Measurements from ENCODE around the gene LHFPL5. TPM values are rescaled to one million over a fixed set of nuclear protein-coding genes. Genes with fewer than 3 reads are reported as not detected.
A peak's percentile ranks its signal among the peaks of the same experiment; 100 is the strongest.

The LHFPL5 gene
- total RNA-seq, 1 experiment from 2014 or later = not detected

DNA sequence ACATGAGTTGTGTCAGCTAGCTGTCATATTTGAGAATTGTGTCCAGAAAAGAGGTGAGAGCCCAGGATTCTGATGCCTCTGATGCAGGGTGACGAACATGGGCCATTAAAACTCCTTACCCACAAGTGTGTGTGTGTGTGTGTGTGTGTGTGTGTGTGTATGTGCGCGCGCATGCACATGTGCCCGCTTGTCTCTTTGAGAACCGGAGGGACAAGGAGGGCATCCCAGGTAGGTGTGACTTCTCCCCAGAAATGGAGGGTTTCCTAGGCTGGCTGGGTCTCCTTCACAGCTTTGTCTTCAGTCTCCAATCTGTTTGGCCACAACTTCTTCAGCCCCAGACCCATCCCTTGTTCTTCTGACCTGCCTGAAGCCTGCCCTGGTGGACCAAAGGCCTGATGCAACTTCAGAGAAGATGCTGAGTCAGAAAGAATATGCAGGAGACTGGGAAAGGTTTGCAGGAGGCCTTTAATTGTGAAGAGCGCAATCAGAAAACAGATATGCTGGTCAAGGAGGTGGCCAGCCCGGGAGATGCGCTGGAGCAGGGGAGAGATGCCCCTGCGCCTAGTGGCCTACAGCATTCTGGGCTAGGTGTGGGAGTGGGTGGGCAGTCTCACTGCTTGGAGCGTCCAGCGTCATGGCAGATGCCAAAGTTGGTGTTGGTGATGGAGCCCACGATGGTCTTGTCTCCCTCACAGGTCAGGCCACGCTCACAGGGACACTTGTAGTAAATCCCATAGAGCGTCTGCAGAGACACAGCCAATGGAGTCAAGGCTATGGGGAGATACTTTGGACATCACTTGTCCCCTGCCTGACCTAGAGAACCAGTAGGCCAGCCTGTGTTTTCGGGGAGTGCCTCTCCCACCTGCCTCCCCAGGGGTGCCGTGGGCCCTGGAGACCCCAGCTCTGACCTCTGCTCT is 10.4 kb upstream of the LHFPL5 start:
- no peak for DNase-seq (ENCODE audit: low spot score)

DNA sequence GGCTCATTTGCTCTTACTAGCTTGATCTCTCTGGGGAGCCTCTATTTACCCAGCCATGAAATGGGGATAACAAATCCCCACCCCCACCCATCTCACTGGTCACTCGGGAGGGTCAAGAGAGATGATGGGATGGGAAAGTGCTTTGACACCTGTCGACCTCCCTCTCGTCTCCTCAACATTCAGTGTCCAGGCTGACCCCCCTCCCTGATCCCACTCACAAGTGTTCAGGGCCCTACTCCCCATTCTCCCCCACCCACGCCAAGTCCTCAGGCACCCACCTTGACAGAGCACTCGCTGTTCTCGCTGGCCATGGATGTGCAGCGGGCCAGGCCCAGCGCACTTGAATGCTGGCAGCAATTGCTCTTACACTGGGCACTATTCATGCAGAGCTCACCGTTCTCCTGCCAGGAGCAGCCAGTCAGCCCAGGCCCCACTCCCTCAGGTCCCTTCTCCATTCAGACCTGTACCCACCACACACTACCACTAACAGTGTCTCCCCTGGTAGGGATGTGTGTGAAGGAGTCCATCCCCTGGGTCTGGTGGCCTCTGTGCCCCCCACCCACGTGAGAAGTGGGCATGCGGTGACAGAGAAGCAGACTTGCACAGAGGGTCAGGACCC is 9.6 kb upstream of the LHFPL5 start:
- no peak for DNase-seq (ENCODE audit: low spot score)

DNA sequence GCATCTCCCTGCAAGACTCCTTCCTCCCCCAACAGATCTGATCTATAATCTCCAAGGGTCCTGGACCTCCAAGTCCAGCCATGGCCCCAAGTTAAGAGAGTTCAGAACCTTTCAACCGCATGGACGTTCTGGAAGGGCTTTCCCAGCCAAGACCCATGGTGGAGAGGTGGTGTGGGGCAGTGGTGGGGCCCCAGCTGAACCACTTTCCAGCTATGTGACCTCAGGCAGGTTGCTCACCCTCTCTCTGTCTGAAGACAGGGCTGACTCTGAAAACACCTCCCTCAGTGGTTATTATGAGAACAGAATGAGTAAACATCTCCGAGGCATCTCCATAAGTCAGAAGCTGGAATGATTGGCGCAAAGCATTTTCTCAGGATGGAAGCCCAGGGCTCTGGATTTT is 8.9 kb upstream of the LHFPL5 start:
- no peak for DNase-seq (ENCODE audit: low spot score)

DNA sequence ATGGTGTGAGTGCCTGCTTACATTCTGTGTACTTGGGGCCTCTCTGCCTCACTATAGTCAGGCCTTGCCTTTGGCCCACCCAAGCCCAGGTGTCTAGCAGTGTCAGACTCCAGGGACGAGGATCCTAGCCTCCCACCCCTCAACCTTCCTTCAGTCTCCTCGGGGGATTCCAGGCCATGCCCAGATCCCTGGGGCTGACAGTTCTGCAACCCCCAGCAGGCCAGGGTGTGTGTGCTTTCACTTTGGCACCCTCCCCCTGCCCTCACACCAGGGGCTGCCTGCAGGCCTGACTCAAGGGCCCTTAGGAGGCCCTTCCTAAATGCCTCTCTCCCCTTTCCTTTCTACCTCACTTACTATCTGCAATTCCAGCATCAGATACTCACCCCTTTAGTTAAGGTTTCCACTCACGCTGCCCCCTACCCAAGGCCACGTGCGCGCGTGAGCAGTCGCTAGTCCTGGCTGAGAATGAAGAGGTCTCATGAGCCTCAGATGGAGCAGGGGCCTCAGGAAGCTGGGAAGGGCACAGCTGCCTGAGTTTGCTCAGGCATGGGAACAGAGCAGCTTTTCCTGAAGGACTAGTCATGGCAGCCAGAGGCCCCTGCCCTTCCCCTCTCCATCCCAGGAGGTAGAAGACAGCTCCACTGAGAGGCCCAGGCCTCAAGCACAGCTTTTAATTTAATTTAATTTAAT is 7.2 kb upstream of the LHFPL5 start:
- DNase-seq (ENCODE audit: low spot score) = no peak

DNA sequence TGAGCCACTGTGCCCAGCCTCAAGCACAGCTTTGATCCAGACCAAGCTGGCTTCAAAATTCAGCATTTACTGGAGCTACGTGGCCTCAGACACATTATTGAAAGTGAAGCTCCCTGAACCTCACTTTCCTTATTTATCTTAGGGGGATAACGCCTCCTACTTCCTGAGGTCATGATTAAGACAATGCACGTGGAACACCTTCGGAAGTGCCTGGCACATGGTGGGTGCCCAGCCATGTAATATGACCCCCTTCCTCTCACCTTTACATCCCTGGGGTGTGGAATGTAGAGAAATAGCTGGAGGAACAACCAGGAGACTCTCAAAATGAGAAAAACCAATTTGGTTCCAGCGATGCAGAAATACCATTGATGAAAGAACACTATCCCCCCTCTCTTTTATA is 6.4 kb upstream of the LHFPL5 start:
- no peak for DNase-seq (ENCODE audit: low spot score)

DNA sequence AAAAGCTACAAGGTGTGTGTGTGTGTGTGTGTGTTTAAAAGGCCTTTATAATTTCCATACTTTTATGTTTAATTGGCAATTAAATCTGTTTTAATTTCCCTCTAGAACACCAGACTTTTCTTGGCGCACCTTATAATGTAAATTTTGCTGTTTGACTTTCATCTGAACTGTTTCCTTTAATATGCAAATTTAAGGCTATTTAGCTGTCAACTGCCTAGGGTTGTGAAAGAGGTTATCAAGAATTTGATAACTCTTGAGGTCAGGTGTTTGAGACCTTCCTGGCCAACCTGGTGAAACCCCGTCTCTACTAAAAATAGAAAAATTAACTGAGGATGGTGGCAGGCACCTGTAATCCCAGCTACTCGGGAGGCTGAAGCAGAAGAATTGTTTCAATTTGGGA is 4.0 kb upstream of the LHFPL5 start:
- DNase-seq (ENCODE audit: low spot score) = no peak

DNA sequence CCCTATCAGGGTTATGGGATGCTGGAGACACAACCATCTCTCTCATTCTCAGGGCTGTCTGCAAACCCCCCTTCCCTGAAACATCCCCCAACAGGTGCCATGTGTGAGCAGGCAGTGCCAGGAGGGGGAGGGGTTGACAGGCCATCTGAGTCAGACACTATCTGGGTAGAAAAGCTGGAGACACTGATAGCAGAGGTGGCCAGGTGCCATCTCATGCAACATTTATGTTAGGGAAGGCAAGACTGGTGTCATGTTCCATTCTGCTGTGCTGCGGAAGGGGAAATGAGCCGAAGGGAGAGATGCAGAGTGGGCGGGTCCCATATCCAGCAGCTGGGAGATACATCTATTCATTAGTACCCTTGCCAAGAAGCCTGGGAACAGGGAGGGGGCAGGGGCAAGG is 3.5 kb downstream of the LHFPL5 start:
- no peak for DNase-seq (ENCODE audit: low spot score)

DNA sequence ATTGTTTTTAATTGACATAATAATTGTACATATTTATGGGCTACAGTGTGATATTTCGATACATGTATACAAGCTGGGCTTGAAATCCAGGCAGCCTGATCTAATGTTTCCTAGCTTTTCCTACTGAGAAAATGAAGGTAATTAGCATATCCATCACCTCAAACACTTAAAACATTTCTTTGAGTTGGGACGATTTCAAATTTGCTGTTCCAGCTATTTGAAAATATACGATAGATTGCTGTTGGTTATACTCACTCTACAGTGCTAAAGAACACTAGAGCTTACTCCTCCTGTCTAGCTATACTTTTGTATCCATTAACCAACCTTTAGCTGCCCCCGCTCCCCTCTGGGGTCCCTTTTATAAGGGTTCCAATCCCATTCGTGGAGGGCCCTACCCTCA is 4.7 kb downstream of the LHFPL5 start:
- DNase-seq (ENCODE audit: low spot score) = no peak

DNA sequence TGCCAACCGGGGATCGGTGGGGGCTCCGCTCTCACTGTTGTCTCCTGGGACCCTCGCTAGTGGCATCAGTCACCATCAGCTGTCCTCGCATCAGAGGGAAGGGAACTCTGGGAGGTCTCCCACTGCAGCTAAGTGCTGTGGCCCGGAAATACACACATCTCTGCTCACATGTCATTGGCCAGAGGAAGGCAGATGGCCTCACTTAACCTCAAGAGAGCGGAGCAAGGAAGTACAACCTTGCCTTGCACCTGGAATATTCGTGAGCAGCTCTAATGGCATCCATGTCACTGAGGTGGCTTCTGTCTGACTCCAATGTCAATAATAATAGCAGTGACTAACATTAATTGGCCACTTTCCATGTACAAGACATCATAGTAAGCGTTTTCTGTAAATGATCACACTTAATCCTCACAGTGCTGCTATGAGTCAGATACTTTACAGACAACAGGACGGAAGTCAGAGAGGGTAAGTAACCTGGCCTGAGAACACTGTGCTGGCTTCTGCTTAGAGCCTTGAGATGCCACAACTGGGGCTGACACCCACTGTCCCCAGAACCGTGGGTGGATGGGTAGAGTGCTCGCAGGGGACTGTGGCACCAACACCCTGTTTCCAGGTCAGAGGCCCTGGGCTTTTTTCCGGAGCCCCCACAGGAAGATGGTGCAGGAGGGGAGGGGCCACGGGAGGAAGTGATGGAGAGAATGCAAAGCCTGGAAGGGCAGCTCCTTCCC is 6.0 kb downstream of the LHFPL5 start:
- peak; percentile 85 for DNase-seq (ENCODE audit: low spot score)

DNA sequence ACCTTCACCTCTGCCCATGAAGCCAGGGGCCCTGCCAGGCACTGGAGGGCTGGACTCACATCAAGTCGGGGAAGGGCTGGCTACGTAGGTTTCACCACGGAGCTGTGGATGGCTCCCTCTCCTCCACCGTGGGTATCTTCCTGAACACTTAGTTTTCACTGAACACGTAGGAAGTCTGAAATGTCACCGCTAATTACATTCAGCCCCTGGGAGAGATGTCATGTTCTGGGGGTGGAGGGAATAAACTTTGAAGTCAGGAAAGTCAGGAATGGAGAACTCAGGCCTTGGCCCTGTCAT is 6.5 kb downstream of the LHFPL5 start:
- no peak for DNase-seq (ENCODE audit: low spot score)

DNA sequence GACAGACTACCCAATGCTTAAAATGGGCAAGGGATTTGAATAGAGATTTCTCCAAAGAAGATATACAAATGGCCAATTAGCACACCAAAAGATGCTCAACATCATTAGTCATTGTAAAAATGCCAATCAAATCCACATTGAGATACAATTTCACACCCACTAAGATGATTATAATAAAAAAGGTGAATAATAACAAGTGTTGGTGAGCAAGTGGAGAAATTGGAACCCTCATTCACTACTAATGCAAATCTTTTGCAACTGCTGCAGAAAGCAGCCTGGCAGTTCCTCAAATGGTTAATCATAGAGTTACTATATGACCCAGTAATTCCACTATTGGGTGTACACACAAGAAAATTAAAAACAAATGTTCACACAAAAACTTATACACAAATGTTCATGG is 12.4 kb downstream of the LHFPL5 start:
- no peak for DNase-seq (ENCODE audit: low spot score)

DNA sequence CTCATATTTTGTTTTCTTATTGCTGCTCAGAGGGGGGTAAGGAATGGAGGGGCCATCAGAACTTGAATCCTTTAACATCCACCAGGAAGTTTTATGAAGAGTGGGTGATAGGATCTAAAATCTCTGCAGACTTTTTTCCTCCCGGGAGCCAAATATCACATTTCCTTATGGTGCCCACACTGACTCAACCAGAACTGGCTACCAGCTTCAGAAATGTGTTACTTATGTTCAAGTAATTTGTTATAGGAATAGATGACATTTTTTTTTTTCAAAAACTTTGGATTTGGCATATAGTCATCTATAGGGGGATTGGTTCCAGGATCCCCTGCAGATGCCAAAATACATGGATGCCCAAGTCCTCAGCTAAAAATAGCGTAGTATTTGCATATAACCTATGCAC is 18.4 kb downstream of the LHFPL5 start:
- no peak for DNase-seq (ENCODE audit: low spot score)

DNA sequence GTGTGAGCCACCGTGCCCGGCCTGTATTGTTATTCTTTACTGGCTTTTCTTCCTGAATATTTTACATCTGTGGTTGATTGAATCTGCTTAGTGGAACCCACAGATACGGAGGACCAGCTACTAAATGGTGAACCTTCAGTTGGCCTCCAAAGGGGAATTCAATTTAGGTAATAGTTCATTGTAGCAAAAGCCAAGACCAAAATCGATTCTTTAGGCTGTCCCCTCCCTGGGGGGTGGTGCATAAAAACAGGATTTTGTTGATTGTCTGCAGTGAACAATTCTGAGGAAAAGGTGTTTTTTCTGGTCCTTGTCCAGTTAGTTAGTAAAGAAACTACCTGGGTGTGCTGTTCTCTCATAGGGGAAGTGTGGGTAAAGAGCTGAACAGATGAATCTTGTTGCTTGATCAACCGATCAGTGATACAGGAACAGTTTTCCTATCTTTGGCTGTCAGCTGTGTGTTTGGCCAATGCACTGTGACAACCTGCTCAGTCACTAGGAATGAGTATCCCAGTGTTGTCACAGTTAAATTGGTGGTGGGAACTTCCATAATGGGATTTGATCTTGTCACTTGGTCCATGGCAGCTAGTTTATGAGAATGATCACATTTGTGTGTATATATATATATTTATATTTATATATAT is 19.5 kb downstream of the LHFPL5 start:
- DNase-seq (ENCODE audit: low spot score) = no peak

DNA sequence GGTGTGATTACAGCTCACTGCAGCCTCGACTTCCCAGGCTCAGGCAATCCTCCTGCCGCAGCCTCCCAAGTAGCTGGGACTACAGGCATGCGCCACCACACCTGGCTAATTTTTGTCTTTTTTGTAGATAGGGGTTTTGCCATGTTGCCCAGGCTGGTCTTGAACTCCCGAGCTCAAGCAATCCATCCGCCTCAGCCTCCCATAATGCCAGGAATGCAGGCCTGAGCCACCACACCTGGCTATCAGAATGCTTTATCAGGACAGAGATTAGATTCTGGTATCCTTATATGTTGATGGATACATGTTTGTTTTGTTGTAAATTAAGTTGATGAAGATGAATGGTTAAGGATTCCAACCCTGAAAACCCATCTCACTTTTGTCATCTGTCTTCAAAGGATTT is 24.2 kb downstream of the LHFPL5 start:
- DNase-seq (ENCODE audit: low spot score) = no peak

DNA sequence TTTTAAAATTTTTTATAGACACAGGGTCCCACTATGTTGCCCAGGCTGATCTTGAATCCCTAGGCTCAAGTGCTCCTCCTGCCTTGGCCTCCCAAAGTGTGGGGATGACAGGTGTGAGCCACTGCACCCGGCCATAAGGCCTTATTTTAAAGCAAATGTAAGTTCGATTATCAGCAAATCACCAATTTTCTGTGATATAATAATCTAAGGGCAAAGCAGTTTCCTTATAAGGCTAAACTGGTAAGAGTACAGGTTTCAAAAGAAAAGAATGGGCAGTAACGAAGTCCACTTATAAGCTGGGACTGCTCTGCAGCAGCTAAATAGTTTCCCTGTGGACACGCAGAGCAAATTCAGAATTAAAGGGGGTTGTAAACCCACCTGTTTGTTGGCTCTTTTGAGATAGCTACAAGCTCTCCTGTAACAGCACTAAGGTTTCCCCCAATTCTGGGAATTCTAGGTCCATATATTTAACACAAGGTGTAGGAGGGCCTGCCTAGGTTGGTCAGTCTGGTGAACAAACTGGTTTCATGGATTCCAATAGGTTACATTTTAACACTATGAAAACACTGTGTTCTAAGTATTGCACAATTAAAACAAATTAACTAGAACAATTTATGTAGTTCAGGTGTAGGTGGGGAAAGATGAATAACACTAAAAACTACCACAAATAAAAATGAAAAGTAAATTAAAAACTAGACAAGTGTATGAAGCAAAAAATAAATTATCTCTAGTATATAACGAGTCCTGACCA is 26.3 kb downstream of the LHFPL5 start:
- DNase-seq (ENCODE audit: low spot score) = no peak

DNA sequence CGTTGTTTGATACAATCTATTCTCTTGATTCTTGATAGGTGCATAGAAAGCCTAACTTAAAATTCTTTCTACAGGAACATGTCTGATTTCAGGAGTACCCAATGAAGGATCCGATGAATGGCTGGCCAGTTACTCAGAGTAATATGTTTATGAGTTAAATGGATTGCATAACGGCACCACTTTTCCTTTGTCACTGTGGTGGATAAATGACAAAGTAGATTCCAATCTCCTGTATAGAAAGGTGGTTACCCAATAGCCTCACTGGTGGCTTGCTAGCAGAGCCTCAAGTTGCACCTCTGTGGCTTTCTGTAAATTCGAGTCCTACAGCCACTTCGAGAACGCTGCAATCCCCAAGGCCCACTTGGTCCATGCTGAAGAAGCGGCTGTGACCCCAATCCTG is 28.4 kb downstream of the LHFPL5 start:
- no peak for DNase-seq (ENCODE audit: low spot score)

DNA sequence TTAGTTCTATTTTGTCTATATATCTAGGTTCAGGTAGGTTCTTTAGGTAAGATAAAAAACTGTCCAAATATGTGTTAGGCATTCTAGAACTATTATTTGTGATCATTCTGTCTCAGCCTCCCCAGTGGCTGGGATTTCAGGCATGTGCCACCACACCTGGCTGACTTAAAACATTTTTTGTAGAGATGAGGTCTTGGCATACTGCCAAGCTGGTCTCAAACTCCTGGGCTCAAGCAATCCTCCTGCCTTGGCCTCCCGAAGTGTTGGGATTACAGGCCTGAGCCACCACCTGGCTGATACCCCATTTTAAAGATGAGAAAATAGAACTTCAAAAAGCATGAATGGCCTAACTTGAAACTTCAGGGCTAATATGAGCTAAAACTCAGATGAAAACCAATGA is 33.9 kb downstream of the LHFPL5 start:
- DNase-seq (ENCODE audit: low spot score) = no peak

DNA sequence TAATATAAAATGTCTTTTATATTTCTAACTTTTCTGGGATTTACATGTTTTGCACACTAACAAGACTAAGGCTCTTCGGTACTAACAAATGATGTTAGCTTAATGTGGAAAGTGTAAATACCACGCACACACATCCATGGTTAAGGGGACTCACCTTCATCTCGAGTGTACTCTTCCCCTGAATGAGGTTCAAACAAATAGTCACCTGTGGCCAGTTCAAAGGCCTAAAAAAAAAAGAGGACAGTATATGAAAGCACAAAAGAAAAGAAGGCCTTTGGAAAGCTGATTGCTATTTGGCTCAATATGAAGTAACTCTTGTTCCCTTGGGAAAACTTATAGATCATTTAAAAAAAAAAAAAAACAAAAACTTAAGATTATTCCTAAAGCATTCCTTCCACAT is 37.2 kb downstream of the LHFPL5 start:
- DNase-seq (ENCODE audit: low spot score) = no peak

DNA sequence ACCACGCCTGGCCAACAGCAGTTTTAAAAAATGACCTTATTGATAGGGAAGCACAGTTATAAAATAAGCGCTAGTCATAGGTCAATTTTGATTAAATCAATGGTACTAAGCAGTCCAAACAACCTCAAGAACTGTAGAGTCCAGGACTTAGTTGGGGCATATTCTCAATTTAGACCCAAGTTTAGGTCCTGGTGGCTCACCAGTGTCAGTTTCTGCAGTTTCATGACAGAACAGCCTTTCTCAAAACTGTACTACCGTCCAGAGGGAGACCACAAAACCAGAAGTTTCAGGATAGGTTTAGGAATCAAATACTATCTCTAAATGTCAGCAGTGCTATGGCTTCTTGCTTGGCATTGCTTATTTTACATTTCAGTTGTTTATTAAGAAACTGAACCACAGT is 39.1 kb downstream of the LHFPL5 start:
- no peak for DNase-seq (ENCODE audit: low spot score)

DNA sequence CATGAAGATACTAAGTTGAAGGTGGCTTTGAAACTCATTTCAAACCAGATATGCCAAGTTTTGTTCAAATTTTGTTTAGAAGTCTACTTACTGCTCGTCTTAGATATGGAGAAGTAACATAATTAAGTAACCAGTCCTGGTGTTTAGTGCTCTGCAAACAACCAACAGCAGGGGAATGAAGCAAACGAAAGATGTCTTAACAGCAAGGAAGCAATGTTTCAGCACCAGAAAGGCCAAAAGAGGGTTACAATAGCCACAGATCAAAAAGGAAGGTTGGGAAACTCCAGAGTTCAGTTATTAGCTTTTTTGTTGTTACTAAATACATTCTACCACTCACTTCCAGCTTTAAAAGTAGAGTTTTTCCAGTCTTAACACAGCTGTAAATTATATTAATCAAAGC is 45.1 kb downstream of the LHFPL5 start:
- DNase-seq (ENCODE audit: low spot score) = no peak

DNA sequence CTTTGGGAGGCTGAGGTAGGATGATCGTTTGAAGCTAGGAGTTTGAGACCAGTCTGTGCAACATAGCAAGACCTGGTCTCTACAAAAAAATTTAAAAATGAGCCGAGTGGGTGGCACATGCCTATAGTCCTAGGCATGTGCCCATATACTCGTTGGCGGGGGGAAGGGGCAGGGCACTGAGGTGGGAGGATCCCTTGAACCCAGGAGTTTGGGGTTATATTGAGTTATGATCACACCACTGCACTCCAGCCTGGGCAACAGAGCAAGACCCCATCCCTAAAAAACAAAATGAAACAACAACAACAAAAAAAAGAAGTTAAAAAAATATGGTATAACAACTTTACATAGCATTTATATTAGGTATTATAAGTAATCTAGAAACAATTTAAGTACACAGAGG is 47.8 kb downstream of the LHFPL5 start:
- no peak for DNase-seq (ENCODE audit: low spot score)

Measured in A172 (cell line).